K562 (cell line): ENCODE results near the gene FBXO17. TPM values are rescaled to one million over a fixed set of nuclear protein-coding genes. Genes with fewer than 3 reads are reported as not detected.

Experiments
- ATAC-seq: fragments of 200-7000 bp; cut with Tn5 transposase; 3 replicates; pipeline ENCODE4 v1.9.1; 2020; ENCODE audit warnings: moderate library complexity
- BruUV-seq: library from RNA; stranded (reverse); fragments of 400-500 nt; replicated peaks from 2 replicates; lab custom pipeline; 2021; lab: Mats Ljungman, UMichigan
- CTCF ChIA-PET: fragments of 300-600 bp; formaldehyde crosslinking; extraction: SDS; loops from one replicate; lab custom pipeline; 2021; ENCODE audit warnings: low intra/inter-chr PET ratio; lab: Yijun Ruan, JAX
- POLR2A ChIA-PET: fragments of 300-600, 350-650 bp; sonication (Branson Sonifier 250); formaldehyde crosslinking; extraction: SDS; loops from one replicate; lab custom pipeline; 2021; ENCODE audit warnings: antibody characterized with exemption, inconsistent platforms; lab: Yijun Ruan, JAX
- DNase-seq, 4 experiments: peaks; one replicate each; pipeline versions ENCODE4 v3.0.0 to v3.0.0-alpha.2; 2011 to 2018; ENCODE audit warnings: low spot score in 3 of 4, mixed read lengths in 3 of 4; ENCODE audit errors: extremely low read depth in 1 of 4
- FAIRE-seq: peaks from 2 replicates; lab custom pipeline; 2011; peaks lifted over from hg19 to GRCh38; lab: Jason Lieb, UNC
- H2AFZ ChIP-seq: 2 replicates; pipeline ENCODE4 v1.6.0; 2011; ENCODE audit warnings: low read depth, low read length, control low read depth, inconsistent platforms
- H3K27ac ChIP-seq: fragments of 200-600 bp; 3 replicates; pipeline ENCODE4 v1.8.0; 2011; ENCODE audit warnings: low read depth, mild to moderate bottlenecking, control low read depth, inconsistent platforms, low read length, moderate library complexity, mixed read lengths; ENCODE audit errors: extremely low read depth
- H3K27me3 ChIP-seq, 2 experiments: fragments of 300-600 bp in 1 of 2; 2 replicates in 1 of 2; 3 replicates in 1 of 2; pipeline versions ENCODE4 v1.6.0 to v1.8.0; 2011; ENCODE audit warnings: inconsistent platforms in 2 of 2, low read length in 2 of 2, mild to moderate bottlenecking in 1 of 2, mixed read lengths in 1 of 2, moderate library complexity in 1 of 2; ENCODE audit not compliant: control insufficient read depth in 2 of 2, insufficient read depth in 2 of 2
- H3K36me3 ChIP-seq: fragments of 300-600 bp; 3 replicates; pipeline ENCODE4 v1.8.0; 2011; ENCODE audit warnings: mild to moderate bottlenecking, low read length, inconsistent platforms; ENCODE audit not compliant: control insufficient read depth, insufficient read depth
- H3K4me1 ChIP-seq, 2 experiments: fragments of 200-600 bp in 1 of 2; replicated peaks in 1 of 2; 2 replicates in 1 of 2; 3 replicates in 1 of 2; pipeline versions ENCODE4 v1.5.1 to v1.8.0; 2011; ENCODE audit warnings: inconsistent platforms in 2 of 2, low read length in 2 of 2, mild to moderate bottlenecking in 1 of 2, mixed read lengths in 1 of 2, moderate library complexity in 1 of 2; ENCODE audit not compliant: control insufficient read depth in 2 of 2, insufficient read depth in 2 of 2
- H3K4me2 ChIP-seq: 2 replicates; pipeline ENCODE4 v1.6.1; 2011; ENCODE audit warnings: low read length, control low read depth, inconsistent platforms, mixed read lengths; ENCODE audit not compliant: insufficient read depth
- H3K4me3 ChIP-seq: fragments of 200-600 bp; sonication (generic), shearing (Covaris generic); 2 replicates; pipeline ENCODE4 v1.5.1; 2016; ENCODE audit warnings: control low read depth, inconsistent platforms
- H3K79me2 ChIP-seq: fragments of 200-600 bp; 3 replicates; pipeline ENCODE4 v1.8.0; 2011; ENCODE audit warnings: low read length, inconsistent platforms; ENCODE audit not compliant: control insufficient read depth, insufficient read depth
- H3K9ac ChIP-seq, 2 experiments: 2 replicates each; pipeline versions ENCODE4 v1.6.0 to v1.6.1; 2011; ENCODE audit warnings: low read depth in 2 of 2, low read length in 2 of 2, control low read depth in 1 of 2, inconsistent platforms in 1 of 2, mild to moderate bottlenecking in 1 of 2, mixed read lengths in 1 of 2; ENCODE audit not compliant: insufficient read depth in 1 of 2
- H3K9me1 ChIP-seq: one replicate; pipeline ENCODE4 v1.6.0; 2011; ENCODE audit warnings: inconsistent platforms, mild to moderate bottlenecking, low read length, moderate library complexity; ENCODE audit not compliant: control insufficient read depth, insufficient read depth
- H3K9me3 ChIP-seq: replicated peaks from 2 replicates; pipeline ENCODE4 v1.5.1; 2011; ENCODE audit warnings: low read depth, low read length, inconsistent platforms; ENCODE audit not compliant: control insufficient read depth, insufficient read depth
- H4K20me1 ChIP-seq: replicated peaks from 2 replicates; pipeline ENCODE4 v1.6.1; 2011; ENCODE audit warnings: low read length, inconsistent platforms, mixed read lengths; ENCODE audit not compliant: control insufficient read depth, insufficient read depth
- CBFA2T3 ChIP-seq: fragments of 450-650 bp; IDR thresholded peaks from 2 replicates; pipeline ENCODE4 v1.6.1; 2017
- POLR2G ChIP-seq: fragments of 200-400 bp; formaldehyde crosslinking; IDR thresholded peaks from 2 replicates; pipeline ENCODE4 v1.6.1; 2017; ENCODE audit warnings: low read depth, mild to moderate bottlenecking, antibody characterized with exemption, low read length, moderate library complexity
- RBM25 ChIP-seq: fragments of 200-400 bp; formaldehyde crosslinking; IDR thresholded peaks from 2 replicates; pipeline ENCODE4 v1.6.1; 2018; ENCODE audit warnings: low read length, low read depth, moderate library complexity; ENCODE audit not compliant: severe bottlenecking
- SRF ChIP-seq, 2 experiments: fragments of 250-450, 450-650 bp in 1 of 2; sonication (Bioruptor Pico) in 1 of 2; sonication (generic) in 1 of 2; formaldehyde crosslinking; IDR thresholded peaks; 2 replicates each; pipeline versions ENCODE4 v1.5.0 to v1.5.1; 2020 to 2022; ENCODE audit warnings: mild to moderate bottlenecking in 1 of 2, missing genetic modification reagents in 1 of 2
- WGBS: fragments of 100-300 bp; shearing (Covaris generic); methylation state at CpG from one replicate; pipeline ENCODE4 v1.1.6; 2016; ENCODE audit warnings: low coverage, mixed read lengths; ENCODE audit not compliant: insufficient coverage; ENCODE audit errors: missing lambda C conversion rate; 5-methylcytosine and 5-hydroxymethylcytosine counted together
- in situ Hi-C: fragments of 300-500 bp; cut with MboI; formaldehyde crosslinking; loops from 4 replicates; pipeline ENCODE4 v1.15.0; 2018; ENCODE audit warnings: inconsistent platforms, mixed read lengths
- intact Hi-C: fragments of 100-400 bp; cut with micrococcal nuclease; formaldehyde crosslinking; loops from 2 replicates; pipeline ENCODE4 v1.14.2; 2022
- polyA plus RNA-seq, 8 experiments: library from polyadenylated mRNA; depleted of rRNA in 4 of 8; stranded (reverse) in 5 of 8; unstranded in 3 of 8; fragments of >200 nt; fragmentation: Nextera tagmentation in 2 of 8; fragmentation: Illumina TruSeq in 1 of 8; extraction: Ambion mirVana in 2 of 8; extraction: Trizol in 1 of 8; gene quantifications; 2 replicates each; pipeline versions ENCODE4 v1.2.1 to v1.2.3, GENCODE V29; 2011 to 2014; ENCODE audit warnings: inconsistent platforms in 1 of 8, missing spikeins in 1 of 8
- total RNA-seq, 7 experiments: library from RNA; depleted of rRNA in 6 of 7; stranded (reverse); fragments of >200 nt in 6 of 7; fragmentation: Illumina TruSeq in 2 of 7; extraction: Trizol in 2 of 7; gene quantifications; 2 replicates each; pipeline versions ENCODE4 v1.2.1 to v1.2.3, GENCODE V29; 2011 to 2021; ENCODE audit warnings: low replicate concordance in 1 of 7
- TF ChIP-seq, protein P1 (sequence below), 2 experiments: fragments of 450-650 bp; conservative IDR thresholded peaks; 2 replicates each; pipeline ENCODE4 v1.6.1; 2017; ENCODE audit warnings: mild to moderate bottlenecking in 2 of 2, moderate library complexity in 2 of 2

The FBXO17 gene
- total and polyA plus RNA-seq, 9 of the 15 experiments (the other 6 are each of a cell fraction or from before 2014, with no cell fraction given) = 4.1 to 27.1 (median 19.0) TPM

DNA sequence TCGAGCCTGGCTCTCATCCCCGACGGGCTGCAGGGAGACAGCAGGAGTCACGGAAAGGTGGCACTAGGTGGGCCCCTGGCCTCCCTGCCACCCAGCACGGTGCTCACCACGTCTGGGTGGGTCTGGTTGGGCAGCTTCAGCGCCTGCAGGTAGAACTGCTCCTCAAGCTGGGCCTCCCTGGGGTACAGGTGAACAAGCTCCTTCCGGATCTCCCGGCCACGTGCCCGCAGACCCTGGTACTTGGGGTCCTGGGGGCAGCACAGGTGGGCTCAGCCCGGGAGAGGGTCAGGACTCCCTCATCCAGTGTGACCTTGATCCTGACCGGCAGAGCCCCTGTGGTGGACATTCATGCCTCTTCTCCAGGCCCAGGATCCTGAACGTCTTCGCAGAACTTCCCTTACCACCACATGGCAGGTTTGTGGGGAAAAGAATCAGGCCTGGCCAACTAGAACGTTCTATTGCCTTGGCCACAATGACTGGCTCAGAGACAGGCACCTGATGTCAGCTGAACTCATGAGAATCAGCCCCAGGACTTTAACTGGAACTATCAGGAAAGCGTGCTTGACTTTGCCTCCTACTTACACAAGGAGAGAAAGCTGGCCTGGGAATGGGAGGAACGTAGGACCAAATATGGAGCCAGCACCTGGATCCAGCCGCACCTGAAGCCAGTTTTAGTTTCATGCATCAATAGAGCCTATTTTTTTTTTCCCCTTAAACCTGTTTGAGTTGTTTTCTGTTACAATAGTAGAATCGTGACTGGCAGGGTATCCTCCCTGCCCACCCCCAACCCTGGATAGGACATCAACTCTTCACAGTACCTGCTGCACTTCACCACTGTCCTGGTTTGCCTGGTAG is 53.9 kb downstream of the FBXO17 start:
- in situ Hi-C loops = loop anchor here (10.0 kb wide), 1 partner anchor 397 kb away; no protein-coding TSS in a partner anchor
- Histone ChIP-seq H3K9ac (peak overlapping the region in 1 of 2 experiments; percentile 68; a peak in 2 of 4 replicates), H3K4me3 (no peak overlapping the region), H3K79me2 (no peaks in the 10 kb centered on the region), H3K9me3 (no peaks in the 10 kb centered on the region), H3K27me3 (no peaks in the 10 kb centered on the region), H3K4me1 (peaks cover 0 to 31% of the 10 kb centered on the region in 2 experiments; a peak in 3 of 5 replicates), H3K27ac (no peak overlapping the region), H3K4me2 (no peak overlapping the region), H3K36me3 (peaks cover 50% of the 10 kb centered on the region; the same call in 1 of the 3 replicates), H4K20me1 (no peaks in the 10 kb centered on the region), H2AFZ (no peak overlapping the region), H3K9me1 (no peaks in the 10 kb centered on the region)
- intact Hi-C loops = no loop called here
- ATAC-seq (no peak), FAIRE-seq (no peak), DNase-seq (peak in 1 of 4 experiments; percentile 8)
- WGBS = 96% methylated on average over 11 of the region's 20 CpGs
- TF ChIP-seq SRF (CRISPR knock-in tag; IDR thresholded peaks at IDR 0.05) = peak in 1 of 2 experiments; percentile 70; a peak in 1 of 4 replicates
- TF ChIP-seq CBFA2T3 = no peak
- TF ChIP-seq, protein P1, sequence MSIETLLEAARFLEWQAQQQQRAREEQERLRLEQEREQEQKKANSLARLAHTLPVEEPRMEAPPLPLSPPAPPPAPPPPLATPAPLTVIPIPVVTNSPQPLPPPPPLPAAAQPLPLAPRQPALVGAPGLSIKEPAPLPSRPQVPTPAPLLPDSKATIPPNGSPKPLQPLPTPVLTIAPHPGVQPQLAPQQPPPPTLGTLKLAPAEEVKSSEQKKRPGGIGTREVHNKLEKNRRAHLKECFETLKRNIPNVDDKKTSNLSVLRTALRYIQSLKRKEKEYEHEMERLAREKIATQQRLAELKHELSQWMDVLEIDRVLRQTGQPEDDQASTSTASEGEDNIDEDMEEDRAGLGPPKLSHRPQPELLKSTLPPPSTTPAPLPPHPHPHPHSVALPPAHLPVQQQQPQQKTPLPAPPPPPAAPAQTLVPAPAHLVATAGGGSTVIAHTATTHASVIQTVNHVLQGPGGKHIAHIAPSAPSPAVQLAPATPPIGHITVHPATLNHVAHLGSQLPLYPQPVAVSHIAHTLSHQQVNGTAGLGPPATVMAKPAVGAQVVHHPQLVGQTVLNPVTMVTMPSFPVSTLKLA (conservative IDR thresholded peaks at IDR 0.05) = no peak
- peak; percentile 54; the same call in 1 of the 2 replicates for TF ChIP-seq POLR2G
- TF ChIP-seq RBM25 = peak; percentile 79
- BruUV-seq = no TSS peak
- POLR2A ChIA-PET = interaction anchor here (0.7 to 1.1 kb wide), 2 partner anchors 9 to 13 kb away, joined by 3 read pairs; partner anchors contain the start of genes MRPS12 and SARS2
- CTCF ChIA-PET = interaction anchor here (0.5 kb wide), 1 partner anchor 29 kb away, joined by 3 read pairs; no protein-coding TSS in a partner anchor
